H1 (cell line): ENCODE measurements around the gene CELF2. TPM values are rescaled to one million over a fixed set of nuclear protein-coding genes. Genes with fewer than 3 reads are reported as not detected.

Experiments used
- CTCF ChIA-PET: fragments of 300-600 bp; sonication (Branson Sonifier 250); formaldehyde crosslinking; loops from one replicate; lab custom pipeline; 2021; ENCODE audit not compliant: partially characterized antibody; lab: Charles Lee
- POLR2A ChIA-PET: fragments of 300-600 bp; sonication (Branson Sonifier 250); formaldehyde crosslinking; loops from one replicate; lab custom pipeline; 2021; ENCODE audit warnings: inconsistent platforms; ENCODE audit not compliant: partially characterized antibody; lab: Charles Lee
- DNase-seq, 2 experiments: peaks; one replicate each; pipeline versions ENCODE4 v3.0.0 to v3.0.0-alpha.2; 2010 to 2022; ENCODE audit warnings: low spot score in 2 of 2, low read depth in 1 of 2, mixed read lengths in 1 of 2
- FAIRE-seq: peaks from 2 replicates; lab custom pipeline; 2011; peaks lifted over from hg19 to GRCh38; lab: Jason Lieb, UNC
- H2AFZ ChIP-seq: 2 replicates; pipeline ENCODE4 v1.8.1; 2012; ENCODE audit warnings: low read length, inconsistent platforms
- H2AK5ac ChIP-seq: 2 replicates; pipeline ENCODE4 v1.6.1; 2013; ENCODE audit warnings: low read depth, low read length
- H2BK120ac ChIP-seq: replicated peaks from 2 replicates; pipeline ENCODE3; 2013; ENCODE audit warnings: low read depth, low read length, inconsistent platforms
- H2BK12ac ChIP-seq: 2 replicates; pipeline ENCODE4 v1.6.1; 2013; ENCODE audit warnings: low read depth, low read length
- H2BK15ac ChIP-seq: 2 replicates; pipeline ENCODE4 v1.6.1; 2013; ENCODE audit warnings: low read length
- H2BK20ac ChIP-seq: 2 replicates; pipeline ENCODE4 v1.6.1; 2013; ENCODE audit warnings: low read length
- H2BK5ac ChIP-seq: 2 replicates; pipeline ENCODE4 v1.6.1; 2013; ENCODE audit warnings: low read depth, low read length
- H3K14ac ChIP-seq: 2 replicates; pipeline ENCODE4 v1.6.1; 2013; ENCODE audit warnings: inconsistent platforms; ENCODE audit not compliant: insufficient read length
- H3K18ac ChIP-seq: 2 replicates; pipeline ENCODE4 v1.6.1; 2013; ENCODE audit warnings: low read length; ENCODE audit errors: extremely low read depth
- H3K23ac ChIP-seq: 2 replicates; pipeline ENCODE4 v1.6.1; 2013; ENCODE audit warnings: inconsistent platforms; ENCODE audit not compliant: insufficient read length
- H3K23me2 ChIP-seq: 2 replicates; pipeline ENCODE4 v1.6.1; 2013; ENCODE audit warnings: low read depth, low read length
- H3K27ac ChIP-seq: 2 replicates; pipeline ENCODE4 v1.6.1; 2011; ENCODE audit warnings: low read depth, low read length, inconsistent platforms
- H3K27me3 ChIP-seq, 4 experiments: replicated peaks in 1 of 4; 1 replicate in 1 of 4; 2 replicates in 3 of 4; pipeline versions ENCODE4 v1.6.1 to v1.8.1; 2011 to 2013; ENCODE audit warnings: low read length in 3 of 4, mild to moderate bottlenecking in 3 of 4, inconsistent platforms in 2 of 4, mixed read lengths in 2 of 4, moderate library complexity in 1 of 4; ENCODE audit not compliant: control insufficient read depth in 3 of 4, insufficient read depth in 3 of 4; ENCODE audit errors: extremely low read depth in 1 of 4
- H3K36me3 ChIP-seq, 4 experiments: 2 replicates each; pipeline versions ENCODE4 v1.6.1 to v1.8.1; 2011 to 2013; ENCODE audit warnings: mild to moderate bottlenecking in 4 of 4, low read length in 3 of 4, moderate library complexity in 2 of 4, control low read depth in 1 of 4, inconsistent platforms in 1 of 4; ENCODE audit not compliant: insufficient read depth in 4 of 4, control insufficient read depth in 2 of 4
- H3K4ac ChIP-seq: replicated peaks from 2 replicates; pipeline ENCODE3; 2013; ENCODE audit warnings: low read length, low read depth, mixed read lengths, inconsistent platforms; ENCODE audit not compliant: insufficient read length
- H3K4me1 ChIP-seq, 4 experiments: replicated peaks in 1 of 4; 1 replicate in 1 of 4; 2 replicates in 3 of 4; pipeline versions ENCODE4 v1.6.1 to v1.8.1; 2011 to 2013; ENCODE audit warnings: low read length in 3 of 4, inconsistent platforms in 2 of 4, mixed read lengths in 1 of 4; ENCODE audit not compliant: insufficient read depth in 4 of 4, control insufficient read depth in 3 of 4
- H3K4me2 ChIP-seq, 2 experiments: 2 replicates each; pipeline versions ENCODE4 v1.6.1 to v1.8.1; 2011 to 2013; ENCODE audit warnings: low read depth in 2 of 2, low read length in 2 of 2, control low read depth in 1 of 2, inconsistent platforms in 1 of 2, mild to moderate bottlenecking in 1 of 2; ENCODE audit not compliant: insufficient read depth in 1 of 2
- H3K4me3 ChIP-seq, 4 experiments: fragments of 200-600, 300-600 bp in 1 of 4; sonication (generic), shearing (Covaris generic), sonication (Bioruptor Twin) in 1 of 4; 2 replicates each; pipeline versions ENCODE4 v1.5.1 to v1.8.1; 2011 to 2016; ENCODE audit warnings: low read length in 4 of 4, low read depth in 3 of 4, control low read depth in 2 of 4, inconsistent platforms in 2 of 4, mild to moderate bottlenecking in 2 of 4, mixed read lengths in 1 of 4, moderate library complexity in 1 of 4; ENCODE audit not compliant: insufficient read depth in 2 of 4; ENCODE audit errors: extremely low read depth in 1 of 4
- H3K56ac ChIP-seq: replicated peaks from 2 replicates; pipeline ENCODE3; 2013; ENCODE audit warnings: low read depth, mild to moderate bottlenecking, mixed read lengths, low read length, inconsistent platforms; ENCODE audit not compliant: insufficient read length
- H3K79me1 ChIP-seq: 2 replicates; pipeline ENCODE4 v1.6.1; 2013; ENCODE audit warnings: low read depth, low read length, control low read depth
- H3K79me2 ChIP-seq, 2 experiments: 2 replicates each; pipeline versions ENCODE4 v1.6.1 to v1.8.1; 2012 to 2013; ENCODE audit warnings: low read length in 2 of 2, mild to moderate bottlenecking in 2 of 2, inconsistent platforms in 1 of 2; ENCODE audit not compliant: insufficient read depth in 2 of 2, control insufficient read depth in 1 of 2
- H3K9ac ChIP-seq, 4 experiments: replicated peaks in 1 of 4; 1 replicate in 1 of 4; 2 replicates in 3 of 4; pipeline versions ENCODE4 v1.6.1 to v1.8.1; 2011 to 2013; ENCODE audit warnings: low read depth in 3 of 4, low read length in 3 of 4, control low read depth in 2 of 4, mild to moderate bottlenecking in 2 of 4, moderate library complexity in 2 of 4, inconsistent platforms in 1 of 4; ENCODE audit errors: extremely low read depth in 1 of 4
- H3K9me3 ChIP-seq, 2 experiments: 2 replicates each; pipeline versions ENCODE4 v1.6.1 to v1.8.1; 2012 to 2013; ENCODE audit warnings: mild to moderate bottlenecking in 2 of 2, moderate library complexity in 2 of 2, control low read depth in 1 of 2, inconsistent platforms in 1 of 2, low read depth in 1 of 2, low read length in 1 of 2, mixed read lengths in 1 of 2; ENCODE audit not compliant: insufficient read depth in 2 of 2
- H4K20me1 ChIP-seq, 2 experiments: replicated peaks in 1 of 2; 2 replicates each; pipeline versions ENCODE3 to v1.8.1; 2011 to 2013; ENCODE audit warnings: inconsistent platforms in 2 of 2, low read length in 2 of 2, mild to moderate bottlenecking in 1 of 2; ENCODE audit not compliant: insufficient read depth in 2 of 2, control insufficient read depth in 1 of 2
- H4K5ac ChIP-seq: 2 replicates; pipeline ENCODE4 v1.6.1; 2013; ENCODE audit warnings: low read length, low read depth, mixed read lengths, inconsistent platforms; ENCODE audit not compliant: insufficient read length
- H4K8ac ChIP-seq: 2 replicates; pipeline ENCODE4 v1.8.0; 2013; ENCODE audit warnings: mild to moderate bottlenecking, moderate library complexity, low read length, inconsistent platforms; ENCODE audit not compliant: insufficient read depth; ENCODE audit errors: extremely low read depth
- H4K91ac ChIP-seq: replicated peaks from 2 replicates; pipeline ENCODE3; 2013; ENCODE audit warnings: low read length, mixed read lengths, inconsistent platforms; ENCODE audit not compliant: insufficient read length
- ASH2L ChIP-seq: fragments of 200-600, 300-600 bp; sonication (generic); IDR thresholded peaks from one replicate; pipeline ENCODE4 v1.7.1; 2017; ENCODE audit warnings: low read length
- CTCF ChIP-seq, 3 experiments: IDR thresholded peaks; 1 replicate in 2 of 3; 2 replicates in 1 of 3; pipeline versions ENCODE4 v1.5.1 to v1.6.1; 2011; ENCODE audit warnings: low read length in 3 of 3, mild to moderate bottlenecking in 3 of 3, inconsistent platforms in 2 of 3, low read depth in 1 of 3, moderate library complexity in 1 of 3; ENCODE audit not compliant: insufficient read depth in 1 of 3; ENCODE audit errors: control extremely low read depth in 1 of 3
- EGR1 ChIP-seq: IDR thresholded peaks from 2 replicates; pipeline ENCODE4 v1.6.1; 2011; ENCODE audit warnings: low read depth, low read length, borderline replicate concordance
- KDM1A ChIP-seq: fragments of 200-600, 300-600 bp; sonication (generic); IDR thresholded peaks from 2 replicates; pipeline ENCODE4 v1.7.1; 2016; ENCODE audit warnings: mild to moderate bottlenecking, low read length, borderline replicate concordance
- RAD21 ChIP-seq, 2 experiments: IDR thresholded peaks in 1 of 2; conservative IDR thresholded peaks in 1 of 2; 2 replicates each; pipeline ENCODE4 v1.6.1; 2011; ENCODE audit warnings: low read depth in 2 of 2, low read length in 2 of 2, improper control_type of control experiment in 1 of 2, inconsistent platforms in 1 of 2, mild to moderate bottlenecking in 1 of 2, moderate library complexity in 1 of 2
- RXRA ChIP-seq: IDR thresholded peaks from 2 replicates; pipeline ENCODE4 v1.6.1; 2011; ENCODE audit warnings: low read depth, mild to moderate bottlenecking, low read length, moderate library complexity; ENCODE audit not compliant: insufficient read depth
- SIN3A ChIP-seq, 2 experiments: IDR thresholded peaks in 1 of 2; conservative IDR thresholded peaks in 1 of 2; 2 replicates each; pipeline ENCODE4 v1.6.1; 2011 to 2012; ENCODE audit warnings: low read length in 2 of 2, improper control_type of control experiment in 1 of 2, low read depth in 1 of 2, mild to moderate bottlenecking in 1 of 2
- SIX5 ChIP-seq: IDR thresholded peaks from 2 replicates; pipeline ENCODE4 v1.6.1; 2011; ENCODE audit warnings: mild to moderate bottlenecking, low read depth, low read length
- SP2 ChIP-seq: IDR thresholded peaks from 2 replicates; pipeline ENCODE4 v1.6.1; 2012; ENCODE audit warnings: mild to moderate bottlenecking, low read length, inconsistent platforms
- SP4 ChIP-seq: IDR thresholded peaks from 2 replicates; pipeline ENCODE4 v1.6.1; 2012; ENCODE audit warnings: low read length, inconsistent platforms
- YY1 ChIP-seq: IDR thresholded peaks from 2 replicates; pipeline ENCODE4 v1.6.1; 2011; ENCODE audit warnings: low read depth, mild to moderate bottlenecking, low read length
- WGBS, 2 experiments: shearing (Covaris generic) in 1 of 2; methylation state at CpG; one replicate each; pipeline versions ENCODE4 v1.1.6 to v1.1.7; 2013 to 2015; ENCODE audit warnings: low lambda C conversion rate in 2 of 2, mixed read lengths in 2 of 2, inconsistent platforms in 1 of 2, low coverage in 1 of 2, missing lambda C conversion rate in 1 of 2; ENCODE audit not compliant: insufficient replicate concordance in 2 of 2, insufficient coverage in 1 of 2, insufficient read length in 1 of 2; ENCODE audit errors: extremely low coverage in 1 of 2, missing lambda C conversion rate in 1 of 2; 5-methylcytosine and 5-hydroxymethylcytosine counted together
- polyA plus RNA-seq, 7 experiments: library from polyadenylated mRNA; depleted of rRNA in 3 of 7; stranded (reverse) in 5 of 7; unstranded in 2 of 7; fragments of >200 nt in 5 of 7; fragments of 200-250 nt in 2 of 7; gene quantifications; 1 replicate in 5 of 7; 2 replicates in 1 of 7; 4 replicates in 1 of 7; pipeline versions ENCODE4 v1.2.1 to v1.2.3, GENCODE V29; 2011 to 2013; ENCODE audit warnings: missing spikeins in 2 of 7, mixed read lengths in 2 of 7
- total RNA-seq: library from RNA; stranded (reverse); fragmentation: NEBNext Ultra II Directional; extraction: Animal tissue kit (Norgen Biotek cat#: 25700); gene quantifications from 2 replicates; pipeline ENCODE4 v1.2.1, GENCODE V29; 2021

Gene CELF2
- total and polyA plus RNA-seq, 2 of the 8 experiments (the other 6 are each of a cell fraction or from before 2014, with no cell fraction given): 18.3 to 22.7 TPM

GRCh38 chr10:11091517-11092102, 73.9 kb downstream of the CELF2 start:
- no peak for FAIRE-seq
- Histone ChIP-seq H2AK5ac (no peak overlapping the region), H3K56ac (no peak overlapping the region), H3K23me2 (no peaks in the 10 kb centered on the region), H3K27me3 (no peaks in the 10 kb centered on the region), H2BK12ac (no peak overlapping the region), H3K79me1 (peaks cover 6% of the 10 kb centered on the region; the same call in 1 of the 2 replicates), H3K36me3 (no peaks in the 10 kb centered on the region; a peak in 1 of 8 replicates), H3K14ac (no peak overlapping the region), H3K9me3 (no peaks in the 10 kb centered on the region), H2BK20ac (no peak overlapping the region), H3K4me2 (no peak overlapping the region), H3K4me1 (peaks cover 9 to 15% (median 14%) of the 10 kb centered on the region in 4 experiments), H4K8ac (no peak overlapping the region), H3K23ac (no peak overlapping the region), H2AFZ (no peak overlapping the region), H3K9ac (no peak overlapping the region), H2BK120ac (no peak overlapping the region), H3K18ac (no peak overlapping the region), H3K79me2 (no peaks in the 10 kb centered on the region), H3K27ac (no peak overlapping the region), H4K20me1 (no peaks in the 10 kb centered on the region), H2BK5ac (no peak overlapping the region), H3K4me3 (no peak overlapping the region), H3K4ac (no peak overlapping the region), H4K5ac (no peak overlapping the region), H4K91ac (no peak overlapping the region), H2BK15ac (no peak overlapping the region)
- CTCF ChIA-PET: interaction anchor here (0.6 to 0.8 kb wide), 2 partner anchors 9 to 169 kb away, joined by 3 to 4 read pairs; no protein-coding TSS in a partner anchor
- POLR2A ChIA-PET: interaction anchor here (1.3 kb wide), 1 partner anchor 9 kb away, joined by 4 read pairs; no protein-coding TSS in a partner anchor
- no peak for DNase-seq
- WGBS, 2 experiments: 93% methylated on average over 10 of the region's 10 CpGs; no CpG with 5 or more reads in 1 of the 2 experiments
- TF ChIP-seq SP2 (no peak), SIX5 (no peak), RXRA (no peak), EGR1 (no peak), CTCF (IDR thresholded peaks at IDR 0.05; ENCODE audit: control extremely low read depth in 1 of 3, insufficient read depth in 1 of 3, low read depth in 1 of 3, low read length in 3 of 3) (no peak), SP4 (no peak), ASH2L (no peak), KDM1A (no peak), RAD21 (IDR thresholded peaks at IDR 0.05 in 1 of 2, conservative IDR thresholded peaks at IDR 0.05 in 1 of 2; ENCODE audit: low read depth in 2 of 2, low read length in 2 of 2) (no peak), YY1 (no peak), SIN3A (conservative IDR thresholded peaks at IDR 0.05 in 1 of 2, IDR thresholded peaks at IDR 0.05 in 1 of 2; ENCODE audit: low read depth in 1 of 2, low read length in 2 of 2) (no peak)
